ENCODE data around the gene CUX1.

GRCh38 chr7:102106625-102107024 lies 289.2 kb downstream of the CUX1 start:
- TF ChIP-seq CTCF (IDR thresholded peaks at IDR 0.05; ENCODE audit: insufficient read depth, low read length) (no peak), REST (IDR thresholded peaks at IDR 0.05; ENCODE audit: insufficient replicate concordance, low read depth) (no peak), SPI1 (IDR thresholded peaks at IDR 0.05; ENCODE audit: borderline replicate concordance, low read depth) (no peak), POLR2AphosphoS5 (IDR thresholded peaks at IDR 0.05; ENCODE audit: low read depth) (no peak), GABPA (IDR thresholded peaks at IDR 0.05; ENCODE audit: low read depth) (no peak)

Measured in HL-60 (cell line).